HG03378 (cell line): Measurements from ENCODE around the gene ITGA1.

ENCODE experiments used
- ATAC-seq: cut with Tn5 transposase; IDR thresholded peaks from one replicate; pipeline ENCODE4 v1.9.1; 2021; ENCODE audit warnings: mild to moderate bottlenecking, moderate library complexity; ENCODE audit not compliant: unreplicated experiment

The ITGA1 gene

DNA sequence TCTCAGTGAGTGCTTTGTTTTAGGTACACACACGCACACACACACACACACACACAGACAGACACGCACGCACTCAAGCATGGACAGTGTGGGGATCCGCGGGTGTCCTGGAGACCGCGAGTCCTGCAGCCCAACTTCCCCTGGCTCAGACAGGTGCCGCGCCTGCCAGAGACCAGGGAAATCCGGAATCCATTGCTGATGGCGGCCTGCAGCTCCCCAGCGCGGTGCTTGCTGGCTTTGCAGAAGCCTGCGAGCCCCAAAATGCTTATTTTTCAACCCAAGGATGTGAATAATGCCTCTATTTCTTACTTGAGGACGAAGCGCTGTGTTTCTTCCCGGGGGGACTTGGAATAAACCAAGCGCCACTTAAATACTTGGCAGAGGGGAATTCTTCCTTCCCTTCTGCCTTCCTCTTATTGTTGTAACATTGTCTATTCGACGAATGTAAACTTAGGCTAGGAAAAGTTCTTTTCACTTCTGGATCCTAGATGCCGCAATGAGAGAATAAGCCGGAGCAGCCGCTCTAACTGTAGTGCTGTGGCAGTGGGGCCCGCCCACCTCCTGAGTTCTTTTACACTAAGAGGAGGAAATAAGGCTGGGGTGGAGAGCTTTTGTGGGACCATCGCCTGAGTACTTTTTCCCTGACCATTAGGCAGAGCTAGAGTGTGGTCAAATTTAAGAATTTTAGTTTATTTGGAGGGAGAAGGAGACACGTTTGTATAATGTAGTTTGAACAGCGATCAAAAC lies 202.2 kb downstream of the ITGA1 start:
- no peak for ATAC-seq

- ATAC-seq: no peak
Observed at GRCh38 chr5:52990528-52990925, 202.8 kb downstream of the ITGA1 start.

- no peak for ATAC-seq
Observed at GRCh38 chr5:52993367-52993766, 205.7 kb downstream of the ITGA1 start.

DNA sequence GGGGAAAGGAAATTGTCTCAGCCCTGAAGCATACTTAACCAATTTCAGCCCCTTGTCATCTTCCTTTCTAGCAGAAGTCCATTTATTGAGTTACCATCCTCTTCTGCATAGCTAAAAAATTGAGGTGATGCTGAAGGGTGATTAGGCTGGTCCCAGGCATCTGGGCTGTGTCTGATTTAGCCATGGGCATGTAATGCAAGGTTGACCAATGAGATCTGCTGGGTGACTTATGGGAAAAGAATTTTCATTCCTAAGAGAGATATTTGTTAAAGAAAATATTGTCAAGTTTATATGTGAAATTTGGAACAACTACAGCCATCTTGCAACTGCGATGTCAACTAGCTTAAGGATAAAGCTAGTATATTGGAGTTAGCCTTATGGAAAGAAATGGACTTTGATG lies 206.6 kb downstream of the ITGA1 start:
- no peak for ATAC-seq

GRCh38 chr5:52995095-52995494 lies 207.4 kb downstream of the ITGA1 start:
- ATAC-seq: no peak

GRCh38 chr5:52995914-52996313 lies 208.2 kb downstream of the ITGA1 start:
- no peak for ATAC-seq

DNA sequence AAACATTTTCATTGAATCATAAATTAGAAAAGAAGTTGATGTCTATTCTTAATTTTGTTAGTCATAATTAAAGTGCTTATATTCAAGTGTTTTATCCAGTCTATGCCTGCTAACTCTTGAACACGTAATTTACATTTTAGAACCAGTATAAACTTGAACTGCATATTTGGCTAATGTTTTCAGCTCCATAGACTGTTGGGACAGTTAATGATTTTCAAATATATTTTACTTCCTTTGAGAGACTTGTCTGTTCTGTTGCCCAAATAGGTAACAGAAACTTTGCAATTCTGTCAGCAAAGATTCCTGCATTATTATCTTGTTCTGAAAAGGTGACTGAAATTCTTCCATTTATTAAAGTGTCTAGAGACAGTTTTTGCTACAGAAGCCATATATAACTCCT lies 209.3 kb downstream of the ITGA1 start:
- ATAC-seq: no peak

GRCh38 chr5:52997424-52997823 lies 209.7 kb downstream of the ITGA1 start:
- ATAC-seq: no peak

- ATAC-seq: no peak
Observed at GRCh38 chr5:52998552-52999313, 211.0 kb downstream of the ITGA1 start.

- ATAC-seq: no peak
Observed at GRCh38 chr5:52999344-52999949, 211.7 kb downstream of the ITGA1 start.

- ATAC-seq: no peak
Observed at GRCh38 chr5:53001541-53001940, 213.8 kb downstream of the ITGA1 start.

- ATAC-seq: no peak
Observed at GRCh38 chr5:53002491-53002890, 214.8 kb downstream of the ITGA1 start.

DNA sequence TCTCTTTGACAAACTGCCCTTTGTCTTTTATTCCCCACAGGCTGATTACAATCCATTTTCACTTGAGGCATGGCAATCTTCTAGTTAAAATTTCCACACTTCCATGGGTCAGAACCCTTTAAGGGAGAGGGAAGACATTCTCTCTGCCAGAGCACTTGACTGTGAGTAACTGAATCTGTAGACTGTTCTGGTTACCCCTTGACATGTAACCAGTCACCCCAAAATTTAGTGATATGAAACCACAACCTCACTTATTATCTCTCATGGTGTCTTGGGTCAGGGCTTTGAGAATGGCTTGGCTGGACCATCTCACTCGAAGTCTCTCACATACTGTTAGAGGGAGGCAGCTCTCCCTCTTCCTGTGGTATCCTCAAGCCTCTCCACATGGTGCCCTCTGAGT lies 215.4 kb downstream of the ITGA1 start:
- no peak for ATAC-seq

DNA sequence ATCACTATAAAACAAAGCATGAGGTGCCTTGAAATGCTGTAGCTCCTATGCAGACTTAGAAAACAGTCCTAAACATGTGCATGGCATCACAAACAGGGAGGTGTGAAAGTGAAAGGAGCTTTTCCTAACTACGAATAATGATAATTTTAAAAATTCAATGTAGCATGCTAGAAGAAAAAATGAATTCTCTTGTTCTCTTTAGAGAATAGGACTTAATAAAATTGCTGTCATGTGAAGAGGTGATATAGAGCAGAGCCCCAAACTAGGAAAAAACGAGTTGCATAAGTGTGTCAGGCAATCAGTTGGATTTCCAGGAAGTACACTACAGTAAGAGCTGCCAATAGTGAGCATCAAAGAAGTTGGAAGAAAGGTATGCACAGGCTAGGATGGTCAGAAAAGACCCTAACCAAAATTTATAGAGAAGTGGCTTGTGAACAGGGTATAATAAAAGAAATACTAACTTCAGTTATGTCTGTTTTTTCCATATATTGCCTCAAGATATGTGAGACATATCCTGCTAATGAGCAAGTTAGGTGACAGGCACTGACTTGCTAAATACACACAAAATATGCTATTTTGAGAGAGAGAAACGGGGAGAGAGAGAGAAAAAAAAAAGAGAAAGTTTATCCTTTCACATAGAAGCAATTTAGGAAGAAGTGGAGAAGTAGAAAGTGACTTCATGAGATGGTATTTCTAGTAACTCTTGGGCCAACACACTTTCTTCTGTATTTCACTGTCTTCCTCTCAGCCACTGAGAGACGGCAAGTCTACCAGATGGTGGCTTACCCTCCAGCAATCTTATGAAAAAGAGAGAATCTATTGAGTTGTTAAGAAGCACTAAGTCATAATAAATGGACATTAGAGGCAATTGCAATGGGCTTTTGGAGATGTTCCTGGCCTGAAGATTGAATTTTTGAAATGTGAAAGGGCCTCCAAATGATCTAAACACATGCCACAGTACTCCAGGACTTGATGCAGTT lies 219.5 kb downstream of the ITGA1 start:
- no peak for ATAC-seq

- ATAC-seq: peak; percentile 98
Observed at GRCh38 chr5:53008751-53009150, 221.0 kb downstream of the ITGA1 start.
